HG03060 (cell line): ENCODE data around the gene FARS2.

Source experiments
- ATAC-seq: cut with Tn5 transposase; IDR thresholded peaks from one replicate; pipeline ENCODE4 v1.9.1; 2021; ENCODE audit warnings: low read depth, moderate number of reproducible peaks; ENCODE audit not compliant: unreplicated experiment

Gene FARS2

DNA sequence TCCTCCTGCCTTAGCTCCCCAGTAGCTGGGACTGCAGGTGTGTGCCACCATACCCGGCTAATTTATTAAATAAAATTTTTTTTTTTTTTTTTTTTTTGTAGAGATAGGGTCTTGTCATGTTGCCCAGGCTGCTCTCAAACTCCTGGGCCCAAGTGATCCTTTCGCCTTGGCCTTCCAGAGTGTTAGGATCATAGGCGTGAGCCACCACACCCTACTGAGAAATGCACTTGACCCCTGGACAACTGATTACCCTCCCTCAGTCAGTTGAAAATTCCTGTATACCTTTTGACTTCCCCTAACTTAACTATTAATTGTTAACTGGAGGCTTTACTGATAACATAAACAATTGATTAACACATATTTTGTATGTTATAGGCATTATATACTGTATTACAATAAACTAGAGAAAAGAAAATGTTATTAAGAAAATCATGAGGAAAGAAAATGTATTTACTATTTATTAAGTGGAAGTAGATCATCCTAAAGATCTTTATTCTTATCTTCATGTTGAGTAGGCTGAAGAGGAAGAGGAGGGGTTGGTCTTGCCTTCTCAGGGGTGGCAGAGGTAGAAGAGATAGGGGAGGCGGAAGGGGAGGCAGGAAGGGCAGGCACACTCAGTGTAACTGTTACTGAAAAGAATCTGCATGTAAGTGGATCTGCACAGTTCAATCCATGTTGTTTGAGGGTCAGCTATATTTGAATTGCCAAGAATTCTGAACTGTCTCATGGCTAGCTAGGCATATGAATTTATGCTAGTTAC lies 104.3 kb downstream of the FARS2 start:
- no peak for ATAC-seq

- ATAC-seq = no peak
These were observed 105.6 kb downstream of the FARS2 start for GRCh38 chr6:5366941-5367340.

DNA sequence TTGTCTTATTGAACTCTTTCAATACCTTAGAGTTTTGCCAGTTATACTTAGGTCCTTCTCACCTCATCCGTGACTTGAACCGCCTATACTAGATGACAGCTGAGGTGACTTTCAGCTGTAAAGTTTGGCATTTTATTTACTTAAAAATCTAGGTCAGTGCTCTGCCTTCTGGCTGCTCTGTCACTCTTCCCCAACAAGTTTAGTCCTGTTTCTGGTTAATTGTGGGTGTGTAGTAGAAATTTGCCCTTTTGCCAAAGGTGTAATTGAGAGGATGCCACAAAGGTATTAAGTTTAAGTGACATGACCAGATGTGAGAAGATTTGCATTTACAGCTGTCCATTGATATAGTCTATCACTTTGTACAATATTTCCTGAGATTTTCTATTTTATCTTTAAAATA lies 106.2 kb downstream of the FARS2 start:
- no peak for ATAC-seq

DNA sequence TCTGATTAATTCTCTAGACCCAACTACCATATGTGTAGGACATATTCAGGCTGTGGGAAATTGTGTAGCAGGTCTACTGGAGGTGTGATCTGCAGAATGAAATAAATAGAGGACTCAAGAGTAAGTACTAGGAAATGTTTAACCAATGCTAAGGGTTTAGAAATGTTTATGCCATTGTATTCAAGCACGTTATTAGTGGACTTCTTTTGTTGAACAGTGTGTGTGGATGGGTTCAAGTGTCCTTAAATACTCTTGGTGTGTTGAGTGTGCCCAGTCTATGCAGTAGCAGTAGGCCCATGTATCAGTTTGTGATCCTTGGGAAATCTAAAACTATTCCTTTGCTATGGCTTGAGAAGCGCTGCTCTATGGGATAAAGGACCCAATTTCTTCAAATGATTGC lies 112.1 kb downstream of the FARS2 start:
- ATAC-seq = no peak

DNA sequence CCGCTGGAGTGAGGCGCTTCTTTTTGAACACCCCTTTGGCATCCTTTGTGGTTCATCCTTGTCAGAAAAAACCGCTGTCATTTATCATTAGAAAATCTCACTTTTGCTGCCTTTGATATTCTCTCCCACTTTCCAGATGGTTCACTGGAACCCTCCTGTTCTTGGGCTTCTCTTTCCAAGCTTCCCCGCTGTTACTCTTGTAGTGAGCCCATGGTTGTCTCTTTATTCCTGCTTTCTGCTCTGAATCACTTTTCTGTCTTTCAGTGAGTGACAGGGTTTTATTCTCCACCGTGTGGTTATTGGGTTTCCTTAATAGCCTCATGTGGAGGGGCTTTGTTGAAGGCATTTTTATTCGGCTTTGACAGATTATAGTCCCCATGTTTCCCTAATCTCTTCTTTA lies 117.0 kb downstream of the FARS2 start:
- no peak for ATAC-seq

DNA sequence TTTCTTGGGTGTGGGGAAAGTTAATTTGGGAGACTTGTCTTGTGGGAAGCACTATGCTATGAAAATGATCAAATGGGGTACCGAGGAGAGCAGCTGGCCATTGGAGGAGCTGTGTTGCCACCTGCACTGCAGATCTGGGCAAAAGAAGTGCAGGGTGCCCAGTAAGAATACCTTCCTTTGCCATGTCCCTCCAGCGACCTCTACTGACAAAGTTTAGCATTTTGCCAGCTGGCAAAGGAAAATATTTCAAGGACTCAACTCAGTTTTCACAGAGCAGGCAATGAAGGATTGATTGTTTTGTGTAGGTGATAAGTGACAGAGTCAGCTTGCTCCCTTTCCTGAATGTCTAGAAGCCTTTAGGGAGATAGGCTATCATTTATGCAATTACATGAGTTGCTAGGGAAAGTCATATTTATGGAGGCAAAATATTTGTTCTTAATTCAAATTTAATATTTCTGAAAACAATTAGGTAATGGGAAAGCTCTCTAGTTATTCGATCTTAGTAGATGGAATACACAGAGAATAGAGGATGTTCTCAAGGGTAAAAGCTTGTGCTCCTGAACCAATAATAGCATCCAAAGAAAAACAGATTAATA lies 118.4 kb downstream of the FARS2 start:
- no peak for ATAC-seq

DNA sequence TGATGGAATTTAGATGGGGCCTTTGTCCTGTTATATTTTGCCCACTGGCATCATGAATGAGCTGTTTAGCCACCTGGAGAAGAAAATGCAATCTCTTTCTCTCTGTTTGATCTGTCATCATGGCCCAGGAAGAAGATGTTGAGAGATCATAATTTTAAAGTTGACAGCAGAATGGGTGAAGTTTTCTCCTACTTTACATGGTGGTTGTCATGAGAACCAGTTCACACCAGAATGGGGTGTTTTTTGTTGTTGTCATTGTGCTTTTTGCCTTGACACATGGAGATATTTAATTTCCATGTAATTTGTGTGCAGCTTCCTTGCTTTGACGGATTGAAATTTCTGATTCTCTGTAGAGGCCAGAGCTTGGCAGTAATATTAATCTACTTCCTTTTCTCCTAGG lies 122.5 kb downstream of the FARS2 start:
- ATAC-seq = no peak

- no peak for ATAC-seq
These were observed 123.0 kb downstream of the FARS2 start for GRCh38 chr6:5384276-5384675.

- ATAC-seq = no peak
These were observed 127.0 kb downstream of the FARS2 start for GRCh38 chr6:5388326-5388725.

GRCh38 chr6:5389086-5389745 lies 127.9 kb downstream of the FARS2 start:
- no peak for ATAC-seq

GRCh38 chr6:5390177-5390576 lies 128.9 kb downstream of the FARS2 start:
- ATAC-seq = no peak

DNA sequence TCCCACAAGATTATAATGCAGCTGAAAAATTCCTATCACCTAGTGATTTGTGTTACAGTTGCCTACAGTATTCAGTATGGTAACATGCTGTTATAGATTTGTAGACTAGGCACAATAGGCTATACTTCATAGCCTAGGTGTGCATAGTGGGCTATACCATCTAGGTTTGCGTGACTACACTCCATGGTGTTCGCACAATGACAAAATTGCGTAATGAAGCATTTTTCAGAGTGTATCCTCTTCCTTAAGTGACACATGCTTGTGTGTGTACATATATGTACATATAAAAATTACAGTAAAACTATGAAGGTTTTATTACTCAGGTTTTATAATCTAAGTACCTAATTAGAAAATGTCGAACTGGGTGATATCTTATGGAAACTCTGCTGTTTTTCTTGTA lies 133.0 kb downstream of the FARS2 start:
- no peak for ATAC-seq

GRCh38 chr6:5395719-5396118 lies 134.4 kb downstream of the FARS2 start:
- no peak for ATAC-seq

GRCh38 chr6:5398530-5398929 lies 137.2 kb downstream of the FARS2 start:
- ATAC-seq = no peak

DNA sequence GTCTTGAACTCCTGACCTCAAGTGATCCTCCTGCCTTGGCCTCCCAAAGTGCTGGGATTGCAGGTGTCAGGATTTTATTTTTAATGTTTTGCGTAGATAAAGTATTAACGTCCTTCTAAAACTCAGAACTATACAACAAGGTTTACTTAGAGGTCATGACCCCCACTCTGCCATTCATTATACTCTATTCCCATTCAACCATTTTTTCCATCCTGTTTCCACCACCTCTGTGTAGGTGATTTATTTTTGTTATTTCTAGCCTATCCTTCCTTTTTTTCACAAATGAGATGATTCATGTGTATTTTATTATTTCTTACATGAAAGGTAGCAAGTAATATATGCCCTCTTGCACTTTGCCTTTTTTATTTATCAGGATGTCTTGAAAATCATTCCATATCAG lies 138.1 kb downstream of the FARS2 start:
- ATAC-seq = no peak

DNA sequence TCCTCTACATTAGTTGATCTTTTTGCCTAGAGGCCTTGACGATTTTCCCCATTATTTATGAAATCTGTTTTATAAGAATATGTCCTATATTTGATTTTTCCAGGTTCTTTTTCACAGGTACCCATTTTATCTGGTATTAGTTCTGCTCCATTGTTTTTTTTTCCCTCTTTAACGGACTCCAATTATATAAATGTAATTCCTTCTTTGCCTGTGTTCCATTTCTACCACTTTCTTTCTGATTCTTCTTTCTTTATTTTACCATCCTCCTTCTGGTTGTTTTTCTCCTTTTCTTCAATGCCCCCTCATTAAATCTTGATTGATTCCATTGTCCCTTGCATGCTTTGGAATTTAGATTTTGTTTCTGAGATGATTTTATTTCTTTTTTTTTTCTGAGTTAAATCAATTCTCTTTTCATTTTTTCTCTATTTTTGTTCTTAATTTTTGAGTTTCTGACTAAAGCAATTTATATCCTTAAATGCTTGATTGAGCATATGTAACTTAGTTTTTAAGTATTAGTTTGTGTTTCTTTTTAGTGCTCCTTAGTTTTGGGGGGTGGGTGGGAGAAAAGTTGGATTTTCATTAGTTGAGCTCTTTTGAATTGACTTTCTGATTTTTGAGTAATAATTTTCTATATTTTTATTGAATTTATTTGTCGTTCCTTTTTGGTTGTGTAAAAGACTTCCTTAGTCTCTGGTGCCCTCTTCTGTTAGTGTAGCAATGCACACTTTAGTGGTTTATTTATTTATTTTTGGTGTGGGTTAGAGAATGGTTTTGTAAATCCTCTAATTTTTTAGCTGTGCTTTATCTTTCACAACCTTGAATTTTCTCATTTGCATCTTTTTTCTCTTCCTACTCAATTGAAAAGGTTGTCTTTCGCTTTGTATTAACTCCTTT lies 140.8 kb downstream of the FARS2 start:
- ATAC-seq = no peak

DNA sequence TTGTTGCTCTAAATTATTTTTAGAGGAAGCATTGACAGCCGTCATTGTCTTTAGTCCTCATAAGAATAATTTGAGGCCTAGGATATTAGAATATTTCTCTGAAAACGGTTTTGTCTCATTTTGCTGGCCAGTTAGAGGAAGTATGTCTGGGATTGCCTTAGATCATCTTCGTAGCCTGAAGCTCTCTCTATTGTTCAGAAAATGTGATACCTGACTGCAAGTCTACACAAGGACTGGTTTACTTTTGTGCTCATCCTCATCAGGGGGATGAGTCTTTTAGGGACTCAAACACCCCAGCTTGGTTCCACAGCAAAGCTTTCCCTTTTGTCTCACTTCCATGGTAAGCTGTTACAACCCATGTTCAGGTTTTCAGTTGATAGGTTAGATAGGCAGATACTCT lies 141.8 kb downstream of the FARS2 start:
- ATAC-seq = no peak

- ATAC-seq = no peak
These were observed 142.3 kb downstream of the FARS2 start for GRCh38 chr6:5403609-5404008.

DNA sequence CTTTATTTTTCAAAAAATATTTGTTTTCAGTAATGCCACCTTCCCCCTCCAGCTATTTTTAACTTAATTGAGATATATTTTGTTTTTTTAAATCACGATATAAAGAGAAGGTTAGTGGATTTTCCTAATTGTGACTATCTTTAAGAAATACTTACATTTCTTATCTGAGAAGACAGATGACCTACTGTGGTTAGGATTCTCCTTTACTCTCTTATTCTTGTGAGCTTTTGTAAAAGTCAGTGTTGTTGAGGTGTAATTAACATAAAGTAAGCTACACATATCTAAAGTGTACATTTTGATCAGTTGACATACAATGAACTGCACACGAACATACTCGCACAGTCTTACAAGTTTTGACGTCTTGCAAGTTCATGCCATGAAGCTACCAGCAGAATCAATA lies 144.7 kb downstream of the FARS2 start:
- ATAC-seq = no peak

- ATAC-seq = no peak
These were observed 150.1 kb downstream of the FARS2 start for GRCh38 chr6:5411414-5411813.

DNA sequence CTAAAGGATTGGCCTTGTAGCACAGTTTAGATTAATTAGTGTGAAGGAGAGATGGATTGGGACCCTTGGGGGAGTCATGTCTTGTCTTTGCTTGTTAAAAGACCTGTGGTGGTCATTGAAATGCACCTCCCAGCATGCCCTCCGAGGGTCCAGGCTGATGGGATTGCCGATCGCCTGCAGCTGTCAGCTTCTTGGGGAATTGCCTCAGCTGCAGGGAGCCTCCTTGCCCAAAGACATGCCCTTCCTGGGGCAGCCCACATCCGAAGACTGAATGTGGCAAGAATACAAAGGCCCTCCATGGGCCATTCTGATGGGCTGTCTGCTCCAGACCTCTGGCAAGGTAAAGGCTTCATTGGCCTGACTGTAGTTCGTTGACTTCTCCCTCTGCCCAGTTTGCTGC lies 150.7 kb downstream of the FARS2 start:
- ATAC-seq = no peak
